Measurements from ENCODE around the gene GNG7. TPM values are rescaled to one million over a fixed set of nuclear protein-coding genes. Genes with fewer than 3 reads are reported as not detected.
A peak's percentile ranks its signal among the peaks of the same experiment; 100 is the strongest.

GNG7 gene
- polyA plus RNA-seq, 1 of the 3 experiments (the other 2 are of a cell fraction): 2.2 TPM

DNA sequence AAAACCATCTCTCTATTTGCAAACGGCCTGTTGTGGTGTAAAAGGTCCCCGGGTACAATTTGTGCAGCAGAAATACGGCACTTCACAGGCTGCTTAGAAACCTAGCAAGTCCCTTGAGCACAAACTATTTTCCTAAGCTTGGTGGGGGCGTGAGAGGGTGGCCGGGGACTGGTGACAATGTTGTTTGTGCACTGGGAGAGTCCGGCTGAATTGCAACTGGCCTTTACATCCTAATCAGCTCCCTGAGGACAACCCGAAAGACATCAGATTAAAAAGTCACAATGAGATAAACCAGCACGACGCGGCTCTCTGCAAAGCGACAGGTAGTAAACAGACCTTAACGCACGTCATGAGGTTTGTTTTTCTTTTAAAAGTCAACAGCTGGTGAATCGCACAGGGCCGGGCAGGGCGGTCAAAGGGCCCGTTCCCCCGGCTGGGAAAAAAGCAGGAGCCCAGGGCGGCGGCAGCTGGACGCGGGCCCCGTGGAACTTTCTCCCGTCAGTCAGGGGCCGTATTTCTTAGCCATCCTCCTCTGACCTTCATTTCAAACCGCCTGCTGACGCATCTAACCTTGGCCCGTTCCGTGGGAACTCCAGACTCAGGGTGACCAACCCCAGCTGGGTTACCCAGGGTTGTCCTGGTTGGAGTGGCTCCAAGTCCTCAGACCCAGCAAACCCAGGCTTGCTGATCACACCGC lies 114.3 kb downstream of the GNG7 start:
- POLR2A ChIA-PET: no interaction called here
- Histone ChIP-seq H3K9ac (no peak overlapping the region), H3K79me2 (ENCODE audit: insufficient read depth) (no peaks in the 10 kb centered on the region)

More for the DNA sequence above, 114.3 kb downstream of the GNG7 start:
- H3K27me3 ChIP-seq (ENCODE audit: insufficient read depth): no peaks in the 10 kb centered on the region
- H3K4me1 ChIP-seq (ENCODE audit: control insufficient read depth in 1 of 2, insufficient read depth in 2 of 2, low read depth in 1 of 2, low read length in 1 of 2): no peaks in the 10 kb centered on the region
- DNase-seq: no peak
- no peaks in the 10 kb centered on the region for H3K9me3 ChIP-seq
- 61% methylated on average over 28 of the region's 30 CpGs for WGBS (ENCODE audit: low lambda C conversion rate)
- H4K20me1 ChIP-seq (ENCODE audit: insufficient read depth): no peaks in the 10 kb centered on the region
- H3K4me2 ChIP-seq: no peak overlapping the region
- H2AFZ ChIP-seq (ENCODE audit: low read depth): peak overlapping the region; percentile 37; the same call in 1 of the 2 replicates
- CTCF ChIA-PET: interaction anchor here (1.3 to 3.7 kb wide), 4 partner anchors 9 to 49 kb away, joined by 4 to 20 read pairs (median 9); no protein-coding TSS in a partner anchor
- peaks cover 6% of the 10 kb centered on the region for H3F3A ChIP-seq (replicated peaks; ENCODE audit: insufficient read depth)
- H3K9me2 ChIP-seq: no peaks in the 10 kb centered on the region
- no peak overlapping the region for H3K27ac ChIP-seq (ENCODE audit: low read depth in 2 of 2, low read length in 1 of 2)
- H3K4me3 ChIP-seq (ENCODE audit: low read depth in 2 of 2, low read length in 1 of 2): no peak overlapping the region
- no peak for TF ChIP-seq MEF2A (IDR thresholded peaks at IDR 0.05; ENCODE audit: borderline replicate concordance, low read depth)
- TF ChIP-seq RXRA (IDR thresholded peaks at IDR 0.05; ENCODE audit: borderline replicate concordance, low read depth): no peak
- TF ChIP-seq FOXJ3 (CRISPR knock-in tag; IDR thresholded peaks at IDR 0.05): no peak
- TF ChIP-seq, protein P1, sequence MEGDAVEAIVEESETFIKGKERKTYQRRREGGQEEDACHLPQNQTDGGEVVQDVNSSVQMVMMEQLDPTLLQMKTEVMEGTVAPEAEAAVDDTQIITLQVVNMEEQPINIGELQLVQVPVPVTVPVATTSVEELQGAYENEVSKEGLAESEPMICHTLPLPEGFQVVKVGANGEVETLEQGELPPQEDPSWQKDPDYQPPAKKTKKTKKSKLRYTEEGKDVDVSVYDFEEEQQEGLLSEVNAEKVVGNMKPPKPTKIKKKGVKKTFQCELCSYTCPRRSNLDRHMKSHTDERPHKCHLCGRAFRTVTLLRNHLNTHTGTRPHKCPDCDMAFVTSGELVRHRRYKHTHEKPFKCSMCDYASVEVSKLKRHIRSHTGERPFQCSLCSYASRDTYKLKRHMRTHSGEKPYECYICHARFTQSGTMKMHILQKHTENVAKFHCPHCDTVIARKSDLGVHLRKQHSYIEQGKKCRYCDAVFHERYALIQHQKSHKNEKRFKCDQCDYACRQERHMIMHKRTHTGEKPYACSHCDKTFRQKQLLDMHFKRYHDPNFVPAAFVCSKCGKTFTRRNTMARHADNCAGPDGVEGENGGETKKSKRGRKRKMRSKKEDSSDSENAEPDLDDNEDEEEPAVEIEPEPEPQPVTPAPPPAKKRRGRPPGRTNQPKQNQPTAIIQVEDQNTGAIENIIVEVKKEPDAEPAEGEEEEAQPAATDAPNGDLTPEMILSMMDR (IDR thresholded peaks at IDR 0.05): no peak
- TF ChIP-seq, protein P2, sequence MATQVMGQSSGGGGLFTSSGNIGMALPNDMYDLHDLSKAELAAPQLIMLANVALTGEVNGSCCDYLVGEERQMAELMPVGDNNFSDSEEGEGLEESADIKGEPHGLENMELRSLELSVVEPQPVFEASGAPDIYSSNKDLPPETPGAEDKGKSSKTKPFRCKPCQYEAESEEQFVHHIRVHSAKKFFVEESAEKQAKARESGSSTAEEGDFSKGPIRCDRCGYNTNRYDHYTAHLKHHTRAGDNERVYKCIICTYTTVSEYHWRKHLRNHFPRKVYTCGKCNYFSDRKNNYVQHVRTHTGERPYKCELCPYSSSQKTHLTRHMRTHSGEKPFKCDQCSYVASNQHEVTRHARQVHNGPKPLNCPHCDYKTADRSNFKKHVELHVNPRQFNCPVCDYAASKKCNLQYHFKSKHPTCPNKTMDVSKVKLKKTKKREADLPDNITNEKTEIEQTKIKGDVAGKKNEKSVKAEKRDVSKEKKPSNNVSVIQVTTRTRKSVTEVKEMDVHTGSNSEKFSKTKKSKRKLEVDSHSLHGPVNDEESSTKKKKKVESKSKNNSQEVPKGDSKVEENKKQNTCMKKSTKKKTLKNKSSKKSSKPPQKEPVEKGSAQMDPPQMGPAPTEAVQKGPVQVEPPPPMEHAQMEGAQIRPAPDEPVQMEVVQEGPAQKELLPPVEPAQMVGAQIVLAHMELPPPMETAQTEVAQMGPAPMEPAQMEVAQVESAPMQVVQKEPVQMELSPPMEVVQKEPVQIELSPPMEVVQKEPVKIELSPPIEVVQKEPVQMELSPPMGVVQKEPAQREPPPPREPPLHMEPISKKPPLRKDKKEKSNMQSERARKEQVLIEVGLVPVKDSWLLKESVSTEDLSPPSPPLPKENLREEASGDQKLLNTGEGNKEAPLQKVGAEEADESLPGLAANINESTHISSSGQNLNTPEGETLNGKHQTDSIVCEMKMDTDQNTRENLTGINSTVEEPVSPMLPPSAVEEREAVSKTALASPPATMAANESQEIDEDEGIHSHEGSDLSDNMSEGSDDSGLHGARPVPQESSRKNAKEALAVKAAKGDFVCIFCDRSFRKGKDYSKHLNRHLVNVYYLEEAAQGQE (IDR thresholded peaks at IDR 0.05; ENCODE audit: low read depth, low read length): no peak
- TF ChIP-seq JUND (IDR thresholded peaks at IDR 0.05): no peak
- no peak for TF ChIP-seq ELF1 (IDR thresholded peaks at IDR 0.05)
- TF ChIP-seq, protein P3, sequence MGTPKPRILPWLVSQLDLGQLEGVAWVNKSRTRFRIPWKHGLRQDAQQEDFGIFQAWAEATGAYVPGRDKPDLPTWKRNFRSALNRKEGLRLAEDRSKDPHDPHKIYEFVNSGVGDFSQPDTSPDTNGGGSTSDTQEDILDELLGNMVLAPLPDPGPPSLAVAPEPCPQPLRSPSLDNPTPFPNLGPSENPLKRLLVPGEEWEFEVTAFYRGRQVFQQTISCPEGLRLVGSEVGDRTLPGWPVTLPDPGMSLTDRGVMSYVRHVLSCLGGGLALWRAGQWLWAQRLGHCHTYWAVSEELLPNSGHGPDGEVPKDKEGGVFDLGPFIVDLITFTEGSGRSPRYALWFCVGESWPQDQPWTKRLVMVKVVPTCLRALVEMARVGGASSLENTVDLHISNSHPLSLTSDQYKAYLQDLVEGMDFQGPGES (IDR thresholded peaks at IDR 0.05; ENCODE audit: low read depth, low read length): no peak
- no peak for TF ChIP-seq NFIC (IDR thresholded peaks at IDR 0.05; ENCODE audit: borderline replicate concordance)
- no peak for TF ChIP-seq SMC3 (IDR thresholded peaks at IDR 0.05; ENCODE audit: low read depth, low read length)
- no peak for TF ChIP-seq RCOR1 (IDR thresholded peaks at IDR 0.05; ENCODE audit: low read length)
- TF ChIP-seq, protein P4, sequence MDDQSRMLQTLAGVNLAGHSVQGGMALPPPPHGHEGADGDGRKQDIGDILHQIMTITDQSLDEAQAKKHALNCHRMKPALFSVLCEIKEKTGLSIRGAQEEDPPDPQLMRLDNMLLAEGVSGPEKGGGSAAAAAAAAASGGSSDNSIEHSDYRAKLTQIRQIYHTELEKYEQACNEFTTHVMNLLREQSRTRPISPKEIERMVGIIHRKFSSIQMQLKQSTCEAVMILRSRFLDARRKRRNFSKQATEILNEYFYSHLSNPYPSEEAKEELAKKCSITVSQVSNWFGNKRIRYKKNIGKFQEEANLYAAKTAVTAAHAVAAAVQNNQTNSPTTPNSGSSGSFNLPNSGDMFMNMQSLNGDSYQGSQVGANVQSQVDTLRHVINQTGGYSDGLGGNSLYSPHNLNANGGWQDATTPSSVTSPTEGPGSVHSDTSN (IDR thresholded peaks at IDR 0.05): no peak
- no peaks in the 10 kb centered on the region for H3K36me3 ChIP-seq (replicated peaks in 1 of 2; ENCODE audit: control insufficient read depth in 1 of 2, insufficient read depth in 2 of 2, low read length in 1 of 2)
